Germinal center (tissue), 1 donor: ENCODE measurements around the gene SLC35A3.

Experiments used
- DNase-seq: peaks from one replicate; pipeline ENCODE4 v3.0.0; 2012; ENCODE audit warnings: mixed read lengths, low spot score

SLC35A3 gene

DNA sequence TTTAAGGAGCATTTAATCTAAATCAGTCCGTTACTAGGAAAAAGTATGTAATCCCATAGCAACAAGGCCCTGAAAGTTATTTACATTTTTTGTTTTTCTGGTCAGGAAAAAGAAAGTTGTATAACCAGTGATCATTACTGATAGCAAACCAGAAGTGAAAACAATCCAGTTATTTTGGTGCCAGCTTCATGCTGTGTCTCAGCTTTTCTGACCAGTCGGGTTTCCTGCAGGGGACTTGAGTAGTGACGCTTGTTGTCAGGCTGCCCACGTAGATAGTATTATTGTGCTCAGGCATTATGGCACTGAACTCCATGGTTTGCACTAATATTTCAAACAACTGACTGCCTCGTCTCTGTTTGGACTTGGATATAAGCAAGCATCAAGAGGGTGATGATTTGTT, 107.7 kb downstream of the SLC35A3 start:
- DNase-seq = no peak

DNA sequence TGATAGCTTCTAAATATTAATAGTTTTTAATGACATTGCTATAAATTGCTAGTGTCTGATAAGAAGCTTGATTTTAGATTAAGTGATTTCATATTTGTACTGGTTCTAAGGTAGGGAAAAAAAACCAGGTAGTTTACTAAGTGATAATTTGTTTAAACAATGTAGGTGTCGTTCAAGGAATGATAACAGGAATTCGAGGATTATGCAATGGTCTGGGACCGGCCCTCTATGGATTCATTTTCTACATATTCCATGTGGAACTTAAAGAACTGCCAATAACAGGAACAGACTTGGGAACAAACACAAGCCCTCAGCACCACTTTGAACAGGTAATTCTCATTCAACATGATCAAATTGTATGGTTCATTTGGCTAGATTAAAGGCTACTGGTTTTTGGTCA, 110.5 kb downstream of the SLC35A3 start:
- no peak for DNase-seq
